Glomerular visceral epithelial cell (primary cell): ENCODE measurements around the gene PPFIA4.

Experiments
- DNase-seq: peaks from one replicate; pipeline ENCODE4 v3.0.0-alpha.2; 2016; ENCODE audit errors: extremely low spot score

PPFIA4 gene

DNA sequence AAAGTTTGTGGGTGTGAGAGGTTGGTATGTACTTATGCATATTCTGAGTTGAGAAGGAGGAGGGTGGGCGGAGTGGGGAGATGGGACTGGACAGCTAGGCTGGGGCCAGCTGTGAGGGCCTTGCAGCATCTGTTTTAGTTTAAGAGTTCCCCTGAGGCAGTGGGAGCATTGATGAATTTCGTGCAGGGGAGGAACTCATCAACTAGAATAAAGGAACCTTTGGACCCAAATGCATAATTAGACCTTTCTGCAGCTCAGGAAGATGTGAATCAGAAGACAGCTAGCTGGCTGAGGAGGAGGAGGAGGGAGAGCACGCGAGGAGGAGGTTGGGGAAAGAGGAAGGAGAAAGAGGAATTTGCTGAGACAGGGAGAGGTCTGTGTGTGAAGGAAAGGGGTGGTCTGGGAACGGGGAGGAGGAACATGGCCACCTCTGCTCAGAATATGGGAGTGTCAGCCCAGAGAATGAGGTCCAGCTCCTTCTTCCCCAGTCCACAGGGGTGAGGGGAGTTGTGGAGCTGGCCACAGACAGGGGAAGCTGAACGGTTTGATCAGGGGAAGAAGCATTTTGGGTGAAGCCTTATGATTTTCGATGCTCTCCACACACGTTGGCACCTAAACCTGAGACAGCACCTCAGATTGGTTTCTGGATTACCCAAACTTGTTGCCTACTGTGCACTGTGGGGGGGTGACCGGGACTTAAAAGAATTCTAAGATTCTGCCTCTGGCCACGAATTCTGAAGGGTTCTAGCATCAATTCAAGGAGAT, 31.8 kb downstream of the PPFIA4 start:
- no peak for DNase-seq

DNA sequence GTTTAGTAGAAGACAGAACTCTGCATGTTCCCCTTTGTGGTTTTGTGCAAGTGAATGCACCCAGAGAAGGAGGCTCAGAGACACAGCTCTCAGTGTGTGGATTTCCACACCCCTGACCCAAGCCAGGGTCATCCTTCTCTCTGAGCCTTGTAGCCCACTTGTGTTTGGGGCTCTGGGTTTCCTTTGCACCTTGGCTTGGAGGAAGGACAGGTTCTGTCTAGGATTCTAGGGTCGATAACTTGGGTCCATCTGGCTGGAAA, 32.3 kb downstream of the PPFIA4 start:
- DNase-seq: no peak

DNA sequence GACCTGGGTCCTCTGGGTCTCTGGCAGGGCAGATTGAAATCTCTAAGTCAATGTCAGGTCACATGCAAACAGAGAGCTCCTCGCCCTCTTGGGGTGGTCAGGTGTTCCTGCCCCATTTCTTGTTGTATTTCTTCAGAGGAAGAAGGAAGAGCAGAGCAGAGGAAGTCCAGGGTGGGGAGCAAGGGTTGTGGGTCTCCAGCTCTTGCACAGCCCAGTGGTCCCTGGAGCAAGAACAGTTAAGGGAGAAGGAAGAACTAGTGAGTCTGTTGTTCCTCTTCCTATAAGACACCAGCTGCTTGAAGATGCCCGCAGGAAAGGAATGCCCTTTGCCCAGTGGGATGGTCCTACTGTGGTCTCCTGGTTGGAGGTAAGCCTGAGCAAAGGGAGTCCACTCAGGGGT, 33.2 kb downstream of the PPFIA4 start:
- DNase-seq: no peak

DNA sequence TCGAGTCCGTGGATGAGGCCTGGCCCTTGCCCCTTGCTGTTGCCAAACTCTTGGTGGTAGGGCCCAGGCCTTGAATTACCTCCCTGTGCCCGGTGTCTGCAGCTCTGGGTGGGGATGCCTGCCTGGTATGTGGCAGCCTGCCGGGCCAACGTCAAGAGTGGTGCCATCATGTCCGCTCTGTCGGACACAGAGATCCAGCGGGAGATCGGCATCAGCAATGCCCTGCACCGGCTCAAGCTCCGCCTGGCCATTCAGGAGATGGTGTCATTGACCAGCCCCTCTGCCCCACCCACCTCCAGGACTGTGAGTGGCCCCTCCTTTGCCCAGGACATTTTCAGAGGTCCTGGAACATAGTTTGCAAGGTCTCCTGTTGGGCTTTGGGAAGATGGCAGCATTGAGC, 33.8 kb downstream of the PPFIA4 start:
- no peak for DNase-seq

DNA sequence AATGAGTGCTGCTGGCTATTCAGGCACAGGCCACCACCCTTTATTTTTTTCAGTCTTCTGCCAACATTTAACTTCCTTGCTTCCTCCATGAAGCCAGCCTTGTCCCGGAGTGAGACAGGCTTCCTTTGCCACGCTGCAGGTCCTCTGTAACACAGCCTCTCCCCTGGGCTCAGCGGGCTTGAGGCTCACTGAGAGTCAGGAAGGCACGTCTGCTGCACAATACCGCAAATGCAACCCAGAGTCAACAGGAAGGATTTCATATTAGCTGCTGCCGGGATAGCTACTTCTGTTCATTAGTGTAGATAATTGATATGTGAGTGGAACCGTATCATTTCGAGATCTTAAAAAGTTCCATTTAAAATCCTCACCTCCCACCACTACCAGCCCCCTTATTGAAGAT, 37.0 kb downstream of the PPFIA4 start:
- DNase-seq: no peak

DNA sequence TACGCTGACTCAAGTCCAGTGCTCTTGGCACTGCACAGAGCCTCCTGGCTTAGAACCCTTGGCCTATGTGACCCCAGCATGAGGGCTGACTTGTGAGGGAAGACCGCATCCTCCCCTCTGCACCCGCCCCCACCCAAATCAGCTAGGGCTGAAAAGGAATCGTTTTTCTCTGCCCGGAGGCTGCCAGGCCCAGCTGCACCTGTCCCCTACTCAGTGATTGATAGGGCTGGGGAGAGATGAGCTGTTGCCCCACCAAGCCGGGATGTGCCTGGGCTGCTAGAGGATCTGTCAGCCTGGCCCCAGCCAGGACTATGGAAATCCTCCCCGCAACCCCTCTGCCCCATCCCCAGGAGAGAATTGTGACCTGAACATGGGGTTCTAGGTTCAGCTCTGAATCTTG, 38.9 kb downstream of the PPFIA4 start:
- no peak for DNase-seq

DNA sequence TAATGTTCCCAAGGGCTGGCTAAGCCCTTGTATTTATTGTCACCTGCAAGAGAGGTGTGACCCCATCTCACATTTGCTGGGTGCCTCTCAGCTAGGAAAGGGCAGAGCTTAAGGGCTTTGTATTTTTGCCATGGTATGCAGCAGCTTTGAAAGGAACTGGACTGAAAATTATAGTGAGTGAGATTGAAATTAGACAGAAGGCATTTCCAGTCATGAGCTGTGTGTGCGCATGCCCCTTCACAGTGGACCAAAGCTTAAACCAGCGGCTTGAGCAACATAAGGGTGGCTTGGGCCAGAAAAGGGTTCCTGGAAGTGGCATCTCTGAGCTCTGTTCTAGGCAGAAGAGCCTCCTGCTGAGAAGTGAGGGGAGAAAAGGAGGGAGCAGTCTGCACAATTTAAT, 39.7 kb downstream of the PPFIA4 start:
- no peak for DNase-seq

DNA sequence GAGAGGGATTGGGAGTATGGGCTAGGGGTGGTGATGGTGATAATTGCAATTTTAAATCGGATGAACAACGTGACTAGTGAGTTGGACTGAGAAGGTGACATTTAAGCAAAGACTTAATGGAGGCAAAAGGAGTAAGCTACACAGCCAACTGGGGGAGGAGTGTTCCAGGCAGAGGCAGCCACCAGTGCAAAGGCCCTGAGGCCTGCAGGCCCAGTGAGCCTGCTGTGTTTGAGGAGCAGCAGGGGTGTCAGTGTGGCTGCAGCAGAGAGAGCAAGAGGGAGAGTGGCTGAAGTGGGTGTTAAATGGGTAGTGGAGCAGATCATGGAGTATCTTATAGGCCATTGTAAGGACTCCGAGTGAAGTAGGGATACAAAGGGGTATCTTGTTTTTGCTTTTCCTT, 40.7 kb downstream of the PPFIA4 start:
- no peak for DNase-seq

DNA sequence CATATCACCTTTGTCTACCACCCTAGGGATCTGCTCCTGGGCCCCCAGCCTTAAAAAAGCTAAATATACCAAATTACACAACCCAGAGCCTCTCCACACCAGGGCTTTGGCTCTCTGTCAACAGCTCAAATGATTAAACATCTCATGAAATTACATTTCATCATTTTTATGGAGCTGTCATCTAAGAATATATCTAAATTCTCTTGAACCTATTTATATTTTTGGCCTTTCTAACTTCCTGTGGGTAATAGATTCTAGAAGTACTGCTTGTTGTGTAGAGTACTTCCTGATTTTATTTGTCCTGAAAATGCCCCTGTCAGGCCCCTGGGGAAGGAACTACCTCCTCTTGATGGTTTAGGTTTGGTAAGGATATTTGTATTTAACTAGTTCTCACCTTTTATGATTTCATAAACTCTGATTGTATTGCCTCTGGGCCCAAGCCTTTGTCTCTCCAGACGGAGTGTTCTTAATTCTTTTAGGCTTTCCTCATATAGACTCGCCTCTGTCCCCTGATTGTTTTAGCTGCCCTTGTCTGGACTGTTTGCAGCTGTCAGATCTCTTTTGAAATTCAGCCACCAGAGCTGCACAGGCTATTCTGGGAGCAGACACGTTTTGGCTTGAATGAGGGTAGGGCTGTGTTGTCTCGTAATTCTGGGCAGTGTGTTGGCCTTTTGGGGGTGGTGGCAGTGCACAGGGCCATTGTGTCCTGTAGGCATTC, 42.9 kb downstream of the PPFIA4 start:
- DNase-seq: no peak

DNA sequence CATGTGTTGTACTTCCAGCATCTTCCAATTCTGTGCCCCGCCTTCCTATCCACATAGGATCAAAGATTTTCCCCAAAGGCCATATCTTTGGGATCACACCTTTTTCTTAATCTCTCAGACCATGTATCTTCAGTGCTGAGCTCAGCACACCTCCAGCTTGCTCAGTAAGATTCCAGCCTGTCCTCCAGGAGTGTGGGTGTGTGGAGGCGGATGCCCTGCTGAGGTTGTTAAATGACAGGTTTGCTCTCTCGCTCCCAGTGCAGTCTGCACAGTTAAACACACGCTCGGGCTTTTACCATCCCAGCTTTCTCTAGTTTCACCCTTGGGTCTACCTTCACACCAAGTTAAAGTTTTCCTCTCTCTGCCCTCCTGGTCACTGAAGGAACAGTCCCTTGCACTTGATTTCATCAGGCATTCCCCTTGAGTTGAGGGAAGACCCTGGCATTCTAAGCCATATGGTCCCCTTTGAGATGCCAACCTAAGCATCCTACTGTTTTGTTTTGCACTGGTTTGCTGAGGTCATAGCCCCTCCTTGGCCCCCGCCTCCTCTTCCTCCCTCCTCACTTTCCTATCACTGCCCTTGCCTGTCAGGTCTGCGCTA, 45.8 kb downstream of the PPFIA4 start:
- DNase-seq: no peak

DNA sequence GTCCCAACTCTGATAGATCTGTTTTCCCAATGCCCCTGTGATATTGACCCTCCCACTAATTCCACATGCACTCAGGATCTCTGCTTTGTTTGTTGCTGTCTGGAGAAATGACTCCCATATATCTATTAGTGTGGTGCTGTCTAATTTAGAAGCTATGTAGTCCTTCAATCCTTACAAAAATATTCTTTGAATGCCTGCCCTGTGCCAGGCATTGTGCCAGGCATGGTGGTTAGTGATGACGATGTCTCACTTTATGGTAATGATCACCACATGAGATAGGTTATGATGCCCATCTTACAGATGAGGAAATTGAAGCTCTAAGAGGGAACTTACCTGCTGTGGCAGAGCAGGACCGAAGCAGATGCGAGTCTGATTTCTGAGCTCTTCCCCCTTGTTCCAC, 46.6 kb downstream of the PPFIA4 start:
- DNase-seq: no peak

DNA sequence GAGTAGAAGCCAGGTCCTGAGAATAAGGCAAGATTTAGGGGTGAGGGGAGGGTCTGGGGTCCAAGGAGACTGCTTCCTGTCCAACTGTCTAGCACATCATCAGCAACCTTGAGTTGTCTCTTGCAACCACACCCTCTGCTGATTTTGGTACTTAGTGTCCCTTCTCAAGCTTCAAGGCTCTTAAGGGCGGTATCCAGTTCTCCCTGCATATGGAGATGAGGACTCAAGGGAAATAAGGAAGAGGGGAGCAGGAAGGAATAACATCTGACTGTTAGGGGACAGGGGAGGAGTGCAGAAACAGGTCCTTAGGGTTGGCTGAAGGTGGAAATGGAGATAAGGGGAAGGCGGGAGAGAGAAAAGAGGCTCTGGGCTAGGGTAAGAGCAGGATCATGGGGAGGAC, 47.2 kb downstream of the PPFIA4 start:
- no peak for DNase-seq

DNA sequence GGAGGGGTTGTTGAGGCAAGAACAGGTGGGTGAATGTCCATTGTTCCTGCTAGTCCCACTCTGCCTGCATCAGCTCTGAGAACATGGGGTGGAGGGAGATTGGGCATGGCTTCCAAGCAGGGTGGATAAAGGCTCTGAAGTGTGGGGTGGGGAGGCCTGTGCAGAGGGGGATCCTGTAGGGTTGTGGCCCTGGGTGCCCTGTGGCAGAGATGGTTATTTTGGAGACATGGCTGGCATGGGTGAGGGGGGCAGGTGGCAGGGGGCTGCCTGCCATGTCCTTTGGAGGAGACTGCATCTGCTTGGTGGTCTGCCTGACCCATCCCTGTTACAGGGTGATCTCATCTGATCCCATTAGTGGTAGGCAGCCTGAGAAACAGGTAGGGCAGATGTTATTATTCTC, 48.3 kb downstream of the PPFIA4 start:
- no peak for DNase-seq

DNA sequence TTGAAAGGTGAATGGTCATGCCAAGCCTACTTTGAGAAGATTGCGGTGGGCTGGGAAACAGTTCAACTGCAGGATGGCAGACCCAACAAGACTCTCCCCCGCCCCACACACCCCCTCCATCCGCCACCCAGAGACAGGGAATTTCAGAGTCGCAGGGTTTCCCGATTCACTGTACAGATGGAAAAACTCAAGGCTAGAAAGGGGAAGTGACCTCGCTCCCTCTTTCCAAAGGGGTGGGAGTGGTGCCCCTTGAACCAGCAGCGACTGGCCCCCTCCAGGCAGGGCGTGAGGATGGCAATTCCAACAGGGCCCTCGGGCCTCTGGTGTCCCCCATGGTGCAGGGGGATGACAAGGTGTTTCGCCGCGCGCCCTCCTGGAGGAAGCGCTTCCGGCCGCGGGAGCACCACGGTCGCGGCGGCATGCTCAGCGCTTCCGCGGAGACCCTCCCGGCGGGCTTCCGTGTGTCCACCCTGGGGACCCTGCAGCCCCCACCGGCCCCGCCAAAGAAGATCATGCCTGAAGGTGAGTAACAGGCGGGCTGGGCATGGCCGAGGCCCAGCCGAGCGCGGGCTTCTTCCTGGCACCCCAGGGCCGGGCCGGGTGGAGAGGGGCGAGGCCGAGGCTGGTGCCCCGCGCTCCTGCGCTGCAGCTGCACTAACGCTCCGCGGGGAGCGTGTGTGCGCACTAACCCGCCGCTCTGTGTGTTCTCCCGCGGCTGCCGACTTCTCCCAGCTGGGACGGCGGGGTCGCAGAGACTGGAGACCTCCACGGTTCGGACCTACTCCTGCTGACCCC, 49.1 kb downstream of the PPFIA4 start:
- no peak for DNase-seq

DNA sequence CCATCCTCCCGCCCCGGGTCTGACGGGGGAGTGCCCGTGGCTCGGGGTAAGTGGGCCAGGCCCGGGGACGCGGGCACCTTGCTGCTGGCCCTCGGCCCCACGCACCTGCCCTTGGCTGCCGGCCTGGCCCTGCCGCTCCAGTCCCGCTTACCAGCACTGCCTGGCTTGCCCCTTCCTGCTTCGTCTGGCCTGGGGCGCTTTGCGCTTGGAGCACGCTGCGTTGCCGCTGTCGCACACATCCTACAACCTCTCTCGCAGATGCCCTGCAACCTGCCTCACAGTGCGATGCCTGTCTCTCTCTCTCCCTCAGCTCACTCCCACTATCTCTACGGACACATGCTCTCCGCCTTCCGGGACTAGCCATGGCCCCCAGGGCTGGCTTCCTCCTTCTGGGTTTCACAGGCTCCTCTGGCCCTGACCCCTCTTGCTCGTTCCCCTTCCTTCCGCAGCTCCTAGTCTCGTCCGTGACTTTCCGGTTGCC, 49.8 kb downstream of the PPFIA4 start:
- DNase-seq: no peak

DNA sequence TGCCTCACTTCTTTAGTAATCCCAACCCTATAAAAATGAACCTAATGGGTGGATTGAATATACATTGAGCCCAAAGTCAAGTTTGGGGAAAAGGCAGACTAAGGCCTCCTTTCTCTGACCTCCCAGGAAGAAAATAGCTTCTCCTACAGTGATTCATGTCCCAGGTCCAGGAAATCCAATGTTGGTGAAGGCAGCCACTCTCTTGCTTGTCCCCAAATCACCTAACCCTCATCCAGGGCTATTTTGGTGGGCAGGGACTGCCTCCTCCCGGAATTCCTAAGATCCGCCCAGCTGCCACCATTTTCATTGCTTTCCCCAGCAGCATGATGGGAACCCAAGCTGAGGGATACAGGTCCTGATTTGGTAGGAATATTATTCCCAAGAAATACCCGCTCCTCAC, 51.1 kb downstream of the PPFIA4 start:
- no peak for DNase-seq

DNA sequence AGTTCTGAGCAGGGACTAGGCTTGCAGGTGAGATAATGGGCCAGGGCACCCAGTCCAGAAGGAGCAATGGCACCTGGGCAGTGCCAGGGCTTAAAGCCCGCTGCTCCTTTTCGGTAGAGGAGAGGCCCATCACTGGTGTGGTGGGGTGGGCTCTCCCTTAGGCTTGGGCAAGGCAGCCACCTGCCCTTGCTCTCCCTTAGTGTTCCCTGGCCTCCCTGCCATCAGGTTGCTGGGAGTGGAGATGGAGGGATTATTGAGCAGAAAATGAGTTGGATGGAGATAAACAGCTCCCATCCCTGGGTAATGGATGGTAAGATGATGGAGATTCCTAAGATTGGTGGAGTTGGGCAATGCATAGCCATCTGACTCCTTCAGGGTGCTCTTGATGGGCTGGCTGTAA, 51.7 kb downstream of the PPFIA4 start:
- no peak for DNase-seq

DNA sequence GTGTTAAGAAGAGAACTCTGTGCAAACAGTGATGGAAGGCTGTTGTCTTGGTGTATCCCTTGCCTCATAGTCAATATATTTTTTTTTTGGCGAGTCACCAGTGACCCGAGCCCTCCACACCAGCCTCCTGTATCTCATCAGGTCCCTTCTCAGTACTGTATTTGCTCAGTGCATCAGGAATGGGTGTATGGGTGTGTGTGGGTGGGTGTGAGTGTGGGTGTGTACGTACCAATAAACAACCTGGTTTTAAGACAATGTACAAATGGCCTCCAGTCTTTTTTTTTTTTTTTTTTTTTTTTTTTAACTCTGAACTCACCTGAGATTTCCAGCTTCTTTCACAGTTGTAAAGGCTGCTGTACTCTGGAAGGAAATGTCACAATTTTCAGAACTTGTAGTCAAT, 52.2 kb downstream of the PPFIA4 start:
- no peak for DNase-seq

DNA sequence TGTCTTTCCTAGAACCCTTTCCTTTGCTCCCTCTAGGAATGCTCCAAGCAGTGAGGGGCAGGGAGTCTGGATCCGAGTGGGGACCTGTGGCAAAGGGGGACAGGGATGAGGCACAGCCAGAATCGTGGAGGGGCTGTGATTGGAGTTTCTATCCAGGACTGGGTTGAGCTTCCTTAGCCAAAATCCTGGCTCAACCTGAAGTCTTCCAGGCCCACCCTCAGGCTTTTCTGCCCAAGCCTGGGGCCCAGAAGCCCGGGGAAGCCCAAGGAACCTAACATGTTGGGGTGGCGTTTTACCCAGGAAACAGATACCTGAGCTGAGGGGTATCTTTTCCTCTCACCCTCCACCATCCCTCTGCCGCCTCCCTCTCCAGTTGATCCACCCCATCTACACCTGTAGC, 54.2 kb downstream of the PPFIA4 start:
- DNase-seq: no peak

DNA sequence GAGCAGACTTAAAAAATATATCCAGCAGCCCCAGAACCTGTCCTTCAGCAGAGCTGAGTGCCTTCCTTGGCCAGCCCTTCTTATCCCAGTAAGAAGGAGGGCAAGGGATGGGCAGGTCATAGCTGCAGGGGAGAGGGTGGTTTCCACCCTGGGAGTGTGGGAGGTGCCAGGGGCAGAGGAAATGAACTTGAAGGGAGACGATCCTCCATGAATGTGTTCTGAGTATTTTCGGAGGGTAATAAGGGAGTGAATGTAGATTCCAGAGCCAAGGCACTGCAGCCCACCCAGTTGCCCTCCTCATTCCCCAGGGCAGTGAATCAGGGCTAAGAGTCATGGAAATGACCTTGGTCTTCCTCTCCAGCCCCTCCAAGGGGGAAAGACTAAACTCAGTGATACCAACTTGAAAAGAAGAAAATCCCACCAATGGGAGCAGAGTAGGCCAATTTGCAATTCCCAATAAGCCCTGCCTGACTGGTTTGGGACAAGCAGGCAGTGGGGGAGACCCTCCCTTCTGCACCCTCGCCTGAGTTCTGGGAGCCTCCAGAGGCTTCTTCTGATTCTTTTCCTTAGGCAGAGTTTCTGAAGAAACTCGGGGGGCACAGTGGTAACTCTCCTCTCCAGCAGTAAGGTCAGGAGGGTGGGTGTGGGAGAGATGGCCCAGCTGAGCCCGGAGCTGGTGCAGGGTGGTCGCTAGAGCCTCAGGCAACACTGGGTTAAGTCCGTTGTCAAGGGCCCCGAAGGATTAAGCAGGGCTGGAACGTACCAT, 55.4 kb downstream of the PPFIA4 start:
- DNase-seq: no peak

DNA sequence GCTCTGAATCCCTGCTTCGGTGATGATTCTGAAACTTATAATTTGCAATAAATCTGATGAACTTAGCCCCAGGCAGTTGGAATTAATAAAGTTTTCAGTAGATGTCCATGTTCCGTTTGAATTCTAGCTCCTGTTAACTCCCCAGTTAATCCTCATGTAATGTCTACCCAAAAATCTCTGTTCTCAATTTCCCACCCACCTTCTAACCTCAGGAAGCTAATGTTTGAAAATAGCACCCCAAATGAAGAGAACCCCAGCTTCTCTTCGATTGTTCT, 55.9 kb downstream of the PPFIA4 start:
- DNase-seq: no peak
